Skin epidermis (tissue), 12 donors: ENCODE results near the gene GBX1.
A peak's percentile ranks its signal among the peaks of the same experiment; 100 is the strongest.

ENCODE experiments used
- H3K27ac ChIP-seq, 21 experiments: fragments of 200-600 bp; sonication (generic) in 11 of 21; one replicate each; pipeline ENCODE4 v1.5.0; 2020; ENCODE audit warnings: mild to moderate bottlenecking in 3 of 21, inconsistent platforms in 2 of 21, moderate library complexity in 2 of 21
- H3K4me3 ChIP-seq, 7 experiments: fragments of 200-600 bp; sonication (generic) in 2 of 7; one replicate each; pipeline ENCODE4 v1.5.0; 2020; ENCODE audit warnings: inconsistent platforms in 2 of 7, mild to moderate bottlenecking in 2 of 7, moderate library complexity in 1 of 7

Gene GBX1

GRCh38 chr7:151175047-151175792 lies 7.7 kb upstream of the GBX1 start:
- H3K27ac ChIP-seq, result no peak overlapping the region
- no peak overlapping the region for H3K4me3 ChIP-seq

DNA sequence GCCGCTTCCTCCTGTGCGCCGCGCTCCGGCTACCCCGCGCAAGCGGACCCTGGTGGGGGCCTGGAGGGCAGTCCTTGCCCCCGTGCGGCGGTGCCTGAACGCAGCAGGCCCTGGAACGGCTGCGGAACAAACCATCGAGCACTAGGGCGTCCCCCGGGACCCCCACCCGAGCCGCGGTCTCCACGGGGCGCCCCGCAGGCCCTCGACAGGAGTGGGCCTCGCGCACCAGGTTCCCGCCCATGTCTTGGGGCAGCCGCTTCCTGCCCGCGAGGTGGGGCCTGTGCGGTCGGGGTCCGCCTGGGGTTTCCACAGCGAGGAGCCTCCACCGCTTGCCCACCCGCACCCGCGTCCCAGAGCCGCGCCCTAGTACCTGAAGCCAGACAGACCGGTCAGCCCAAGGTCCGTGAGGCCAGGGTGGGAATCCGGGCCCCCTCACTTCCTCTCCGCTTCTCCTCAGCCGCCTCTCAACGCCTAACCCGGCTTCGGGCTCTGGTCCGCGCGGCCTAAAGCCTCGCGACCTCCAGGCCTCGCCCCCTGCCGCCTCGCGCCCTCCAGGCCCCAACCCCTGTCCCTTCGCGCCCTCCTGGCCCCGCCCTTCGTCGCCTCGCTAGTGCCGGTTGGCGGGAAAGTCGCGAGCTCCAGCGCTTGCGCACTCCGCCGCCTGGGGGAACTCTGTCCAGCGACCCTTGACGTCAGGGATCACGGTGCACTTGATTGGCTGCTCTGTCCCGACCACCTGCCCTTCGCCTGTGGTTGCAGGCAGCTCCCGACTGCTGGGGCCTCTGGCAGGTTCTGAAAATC lies 7.0 kb upstream of the GBX1 start:
- H3K4me3 ChIP-seq, result no peak overlapping the region
- no peak overlapping the region for H3K27ac ChIP-seq

GRCh38 chr7:151173386-151174245 lies 6.1 kb upstream of the GBX1 start:
- Histone ChIP-seq H3K4me3 (no peak overlapping the region), H3K27ac (no peak overlapping the region)

DNA sequence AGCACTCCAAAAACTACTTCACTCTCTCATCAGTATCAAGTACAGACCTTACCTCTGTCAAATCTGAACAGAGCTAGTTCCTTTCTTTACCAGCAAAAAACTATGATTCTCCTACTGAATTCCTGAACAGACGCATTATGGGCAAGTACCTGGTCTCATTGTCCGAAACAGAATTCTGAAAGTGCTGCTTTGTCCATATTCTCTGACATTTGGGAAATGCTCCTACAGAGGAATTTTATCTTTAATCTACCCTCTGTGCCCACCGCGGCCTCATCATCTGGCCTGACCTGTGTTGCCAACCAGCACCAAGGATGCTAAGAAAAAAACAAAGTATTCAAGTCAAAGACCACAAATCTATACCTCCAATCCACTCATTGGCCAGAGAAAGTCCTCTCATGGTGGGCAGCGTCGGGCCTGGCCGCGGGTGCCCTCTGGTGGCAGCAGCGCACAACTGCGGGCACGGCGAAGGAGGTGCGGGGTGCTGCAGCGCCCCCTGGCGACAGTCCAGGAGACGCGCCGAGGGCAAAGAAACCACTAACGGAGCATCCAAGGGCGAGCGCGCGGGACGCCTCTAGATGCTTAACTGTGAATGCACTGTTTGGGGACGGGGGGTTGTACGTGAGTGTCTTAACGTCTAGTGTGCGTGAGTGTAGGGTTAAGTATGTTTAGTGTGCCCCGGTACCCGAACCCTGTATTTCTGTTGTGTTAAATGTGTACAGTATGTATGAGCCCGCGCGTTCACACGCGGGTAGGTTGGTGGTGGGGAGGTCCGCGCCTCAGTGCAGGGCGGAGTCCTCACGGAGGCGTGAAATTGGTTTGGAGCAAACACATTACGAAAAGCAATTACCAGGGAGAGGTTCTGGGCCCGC lies 5.0 kb upstream of the GBX1 start:
- Histone ChIP-seq H3K27ac (no peak overlapping the region), H3K4me3 (no peak overlapping the region)

GRCh38 chr7:151168787-151169162 lies 1.3 kb upstream of the GBX1 start:
- no peak overlapping the region for H3K4me3 ChIP-seq
- no peak overlapping the region for H3K27ac ChIP-seq

- H3K27ac ChIP-seq, result no peak overlapping the region
- H3K4me3 ChIP-seq, result peak overlapping the region; percentile 17 to 45 (median 24)
Measured at GRCh38 chr7:151168003-151168786, 701 bp upstream of the GBX1 start.

DNA sequence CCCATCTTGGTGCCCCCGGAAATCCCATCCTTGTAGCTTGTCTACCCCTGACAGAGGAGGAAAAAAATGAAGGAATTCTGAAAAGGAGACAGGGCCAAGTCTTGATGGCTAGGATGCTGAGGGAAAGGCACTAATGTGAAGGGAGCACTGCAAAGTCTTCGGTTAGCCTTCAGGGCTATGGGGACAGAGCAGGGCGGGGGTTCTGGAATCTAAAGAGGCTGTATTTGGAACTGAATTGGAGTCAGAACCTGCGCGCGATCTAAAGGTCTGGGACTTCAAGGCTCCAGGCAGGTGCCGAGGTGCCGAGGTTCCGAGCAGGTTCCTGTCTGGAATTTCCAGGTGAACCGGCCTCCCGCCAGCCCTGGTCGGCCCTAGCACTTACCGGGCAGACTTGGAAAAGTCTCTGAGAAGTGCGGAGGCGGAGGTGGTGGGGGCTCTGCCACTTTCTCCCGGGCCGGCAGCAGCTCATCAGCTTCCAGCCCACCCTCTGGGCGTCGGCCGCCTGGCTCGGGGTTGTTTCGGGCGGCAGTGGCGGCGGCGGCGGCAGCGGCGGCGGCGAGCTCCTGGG lies 781 bp downstream of the GBX1 start:
- peak overlapping the region; percentile 3 to 45 (median 24) for H3K4me3 ChIP-seq

DNA sequence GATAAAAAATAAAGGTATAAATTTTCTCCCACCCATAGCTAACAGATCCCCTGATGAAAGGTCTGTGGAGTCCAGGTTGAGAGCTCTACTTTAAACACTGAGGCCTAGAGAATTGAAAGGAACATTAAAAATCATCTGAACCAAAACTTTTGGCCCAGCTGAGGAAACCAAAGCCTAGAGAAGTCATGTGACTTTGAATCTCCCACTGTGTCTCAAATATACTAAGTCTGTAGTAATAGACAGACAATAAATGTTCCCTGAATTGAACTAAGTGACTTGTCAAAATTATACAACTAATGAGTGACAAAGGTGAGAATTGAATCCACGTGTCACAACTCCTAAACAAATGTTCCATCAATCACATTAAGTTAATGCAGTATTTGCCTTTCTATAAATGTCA lies 5.7 kb downstream of the GBX1 start:
- Histone ChIP-seq H3K27ac (no peak overlapping the region), H3K4me3 (no peak overlapping the region)

More for the DNA sequence above, 781 bp downstream of the GBX1 start:
- no peak overlapping the region for H3K27ac ChIP-seq

- H3K27ac ChIP-seq, result no peak overlapping the region
Measured at GRCh38 chr7:151157645-151158329, 9.7 kb downstream of the GBX1 start.

GRCh38 chr7:151152643-151153513 lies 14.6 kb downstream of the GBX1 start:
- no peak overlapping the region for H3K27ac ChIP-seq

More at GRCh38 chr7:151157645-151158329, 9.7 kb downstream of the GBX1 start:
- no peak overlapping the region for H3K4me3 ChIP-seq

DNA sequence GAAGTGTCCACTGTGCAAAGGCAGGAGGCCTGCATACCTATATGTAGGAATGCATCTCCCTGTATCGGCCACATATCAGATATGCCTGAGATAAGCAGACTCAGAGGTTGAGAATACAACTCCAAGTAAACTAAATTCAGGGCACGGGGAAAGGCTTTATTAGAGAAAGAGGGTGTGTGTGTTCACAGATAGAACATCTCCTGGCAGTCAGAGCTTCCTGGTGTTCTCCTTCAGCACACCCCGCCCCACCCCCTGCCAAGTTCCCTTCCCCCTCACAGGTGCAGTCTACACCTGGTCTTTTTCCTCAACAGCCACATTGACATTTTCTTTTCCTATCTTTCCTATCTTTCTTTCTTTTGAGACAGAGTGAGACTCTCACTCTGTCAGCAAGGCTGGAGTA lies 17.1 kb downstream of the GBX1 start:
- H3K27ac ChIP-seq, result no peak overlapping the region
- H3K4me3 ChIP-seq, result no peak overlapping the region

More at GRCh38 chr7:151152643-151153513, 14.6 kb downstream of the GBX1 start:
- H3K4me3 ChIP-seq, result no peak overlapping the region

- Histone ChIP-seq H3K27ac (no peak overlapping the region), H3K4me3 (no peak overlapping the region)
Measured at GRCh38 chr7:151148319-151149259, 18.9 kb downstream of the GBX1 start.

- no peak overlapping the region for H3K27ac ChIP-seq
- H3K4me3 ChIP-seq, result no peak overlapping the region
Measured at GRCh38 chr7:151146761-151147160, 20.7 kb downstream of the GBX1 start.

DNA sequence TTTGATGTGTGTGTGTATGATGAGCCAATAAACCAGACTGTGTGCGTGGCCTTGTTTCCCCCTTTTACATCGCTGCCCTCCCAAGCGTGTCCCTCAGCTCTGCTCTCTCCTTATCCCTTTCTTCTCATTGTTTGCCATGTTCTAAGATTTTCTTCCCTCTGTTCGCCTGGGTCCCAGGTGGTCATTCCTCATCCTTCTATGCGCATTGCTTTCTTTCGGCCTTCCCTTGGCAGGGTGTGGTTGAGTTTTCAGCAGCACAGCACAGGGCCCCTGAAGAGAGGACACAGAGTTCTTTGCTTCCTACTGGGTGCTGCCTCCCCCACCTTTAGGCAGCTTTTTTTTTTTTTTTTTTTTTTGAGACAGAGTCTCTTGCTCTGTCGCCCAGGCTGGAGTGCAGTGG lies 23.1 kb downstream of the GBX1 start:
- no peak overlapping the region for H3K27ac ChIP-seq
- no peak overlapping the region for H3K4me3 ChIP-seq

DNA sequence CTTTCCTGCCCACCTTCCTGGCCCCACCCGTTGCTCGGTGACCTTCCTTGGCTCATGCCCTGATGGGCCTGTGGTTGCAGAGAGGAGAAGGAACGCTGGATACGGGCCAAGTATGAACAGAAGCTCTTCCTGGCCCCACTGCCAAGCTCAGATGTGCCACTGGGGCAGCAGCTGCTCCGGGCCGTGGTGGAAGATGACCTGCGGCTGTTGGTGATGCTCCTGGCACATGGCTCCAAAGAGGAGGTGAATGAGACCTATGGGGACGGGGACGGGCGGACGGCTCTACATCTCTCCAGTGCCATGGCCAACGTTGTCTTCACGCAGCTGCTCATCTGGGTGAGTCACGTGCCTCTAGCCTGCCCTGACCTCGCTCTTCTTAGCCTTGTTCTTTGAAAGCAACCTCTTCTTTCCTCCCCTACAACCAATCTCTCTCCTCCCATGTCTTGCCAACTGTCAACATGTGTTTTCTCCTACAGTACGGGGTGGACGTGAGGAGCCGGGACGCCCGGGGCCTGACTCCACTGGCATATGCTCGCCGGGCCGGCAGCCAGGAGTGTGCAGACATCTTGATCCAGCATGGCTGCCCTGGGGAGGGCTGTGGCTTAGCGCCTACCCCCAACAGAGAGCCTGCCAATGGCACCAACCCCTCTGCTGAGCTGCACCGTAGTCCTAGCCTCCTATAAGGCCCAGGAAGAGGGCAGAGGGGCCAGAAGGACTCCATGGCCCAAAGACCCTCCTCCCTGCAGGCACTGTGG lies 24.1 kb downstream of the GBX1 start:
- no peak overlapping the region for H3K27ac ChIP-seq
- no peak overlapping the region for H3K4me3 ChIP-seq
